Measurements from ENCODE around the gene BRPF3. TPM values are rescaled to one million over a fixed set of nuclear protein-coding genes. Genes with fewer than 3 reads are reported as not detected.

The BRPF3 gene
- total and polyA plus RNA-seq, 7 donors: 15.3 to 47.2 (median 21.0) TPM

GRCh38 chr6:36207155-36207554 is 10.6 kb downstream of the BRPF3 start:
- no peak overlapping the region for H3K27ac ChIP-seq
- WGBS, 3 donors: 91 to 93% (median 93%) methylated on average over 7 to 8 of the region's 8 CpGs
- no peaks in the 10 kb centered on the region for H3K27me3 ChIP-seq (ENCODE audit: insufficient read depth in 3 of 3, low read length in 2 of 3)
- TF ChIP-seq, protein P1, sequence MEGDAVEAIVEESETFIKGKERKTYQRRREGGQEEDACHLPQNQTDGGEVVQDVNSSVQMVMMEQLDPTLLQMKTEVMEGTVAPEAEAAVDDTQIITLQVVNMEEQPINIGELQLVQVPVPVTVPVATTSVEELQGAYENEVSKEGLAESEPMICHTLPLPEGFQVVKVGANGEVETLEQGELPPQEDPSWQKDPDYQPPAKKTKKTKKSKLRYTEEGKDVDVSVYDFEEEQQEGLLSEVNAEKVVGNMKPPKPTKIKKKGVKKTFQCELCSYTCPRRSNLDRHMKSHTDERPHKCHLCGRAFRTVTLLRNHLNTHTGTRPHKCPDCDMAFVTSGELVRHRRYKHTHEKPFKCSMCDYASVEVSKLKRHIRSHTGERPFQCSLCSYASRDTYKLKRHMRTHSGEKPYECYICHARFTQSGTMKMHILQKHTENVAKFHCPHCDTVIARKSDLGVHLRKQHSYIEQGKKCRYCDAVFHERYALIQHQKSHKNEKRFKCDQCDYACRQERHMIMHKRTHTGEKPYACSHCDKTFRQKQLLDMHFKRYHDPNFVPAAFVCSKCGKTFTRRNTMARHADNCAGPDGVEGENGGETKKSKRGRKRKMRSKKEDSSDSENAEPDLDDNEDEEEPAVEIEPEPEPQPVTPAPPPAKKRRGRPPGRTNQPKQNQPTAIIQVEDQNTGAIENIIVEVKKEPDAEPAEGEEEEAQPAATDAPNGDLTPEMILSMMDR (IDR thresholded peaks at IDR 0.05): no peak
- no peak overlapping the region for H3K4me3 ChIP-seq
- ATAC-seq (no peak), DNase-seq (no peak)
- no peaks in the 10 kb centered on the region for H3K9me3 ChIP-seq
- peaks cover 22 to 100% of the 10 kb centered on the region in 2 donors for H3K36me3 ChIP-seq (ENCODE audit: insufficient read depth in 1 of 2, low read depth in 1 of 2)
- intact Hi-C loops (cut with DNase I): no loop called here
- no peaks in the 10 kb centered on the region for H3K4me1 ChIP-seq

DNA sequence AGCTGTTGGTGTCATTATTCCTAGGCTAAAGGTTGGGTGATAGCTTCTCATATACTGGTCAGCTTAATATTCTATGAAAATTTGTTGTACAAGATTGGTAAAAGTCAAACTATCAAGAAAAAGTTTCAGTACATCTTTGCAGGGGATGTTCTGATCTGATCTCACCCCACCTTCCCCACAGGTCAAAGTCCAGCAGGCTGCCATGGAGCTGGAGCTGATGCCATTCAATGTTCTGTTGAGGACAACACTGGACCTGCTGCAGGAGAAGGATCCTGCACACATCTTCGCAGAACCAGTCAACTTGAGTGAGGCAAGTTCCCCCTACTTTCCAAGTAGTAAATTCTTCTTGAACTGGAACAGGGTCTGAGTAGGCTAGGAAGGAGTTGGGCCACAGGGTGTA is 13.1 kb downstream of the BRPF3 start:
- TF ChIP-seq, protein P1 (IDR thresholded peaks at IDR 0.05): no peak

GRCh38 chr6:36210182-36210581 is 13.6 kb downstream of the BRPF3 start:
- DNase-seq (no peak), ATAC-seq (no peak)
- WGBS, 3 donors: 94 to 96% (median 94%) methylated on average over 14 of the region's 14 CpGs
- TF ChIP-seq, protein P1 (IDR thresholded peaks at IDR 0.05): no peak
- Histone ChIP-seq H3K4me1 (no peaks in the 10 kb centered on the region), H3K27me3 (ENCODE audit: insufficient read depth in 3 of 3, low read length in 2 of 3) (no peaks in the 10 kb centered on the region), H3K4me3 (no peak overlapping the region), H3K36me3 (ENCODE audit: insufficient read depth in 1 of 2, low read depth in 1 of 2) (peaks cover 25 to 97% of the 10 kb centered on the region in 2 donors), H3K9me3 (no peaks in the 10 kb centered on the region), H3K27ac (no peak overlapping the region)
- intact Hi-C loops (cut with DNase I): no loop called here

More for the DNA sequence above, 13.1 kb downstream of the BRPF3 start:
- H3K36me3 ChIP-seq (ENCODE audit: insufficient read depth in 1 of 2, low read depth in 1 of 2): peaks cover 25 to 97% of the 10 kb centered on the region in 2 donors
- intact Hi-C loops (cut with DNase I): no loop called here
- H3K27ac ChIP-seq: no peak overlapping the region
- WGBS, 3 donors: 98 to 100% (median 100%) methylated on average over 1 of the region's 1 CpG
- no peak for DNase-seq
- no peaks in the 10 kb centered on the region for H3K27me3 ChIP-seq (ENCODE audit: insufficient read depth in 3 of 3, low read length in 2 of 3)
- no peaks in the 10 kb centered on the region for H3K9me3 ChIP-seq
- no peak overlapping the region for H3K4me3 ChIP-seq
- ATAC-seq: no peak
- H3K4me1 ChIP-seq: no peaks in the 10 kb centered on the region

DNA sequence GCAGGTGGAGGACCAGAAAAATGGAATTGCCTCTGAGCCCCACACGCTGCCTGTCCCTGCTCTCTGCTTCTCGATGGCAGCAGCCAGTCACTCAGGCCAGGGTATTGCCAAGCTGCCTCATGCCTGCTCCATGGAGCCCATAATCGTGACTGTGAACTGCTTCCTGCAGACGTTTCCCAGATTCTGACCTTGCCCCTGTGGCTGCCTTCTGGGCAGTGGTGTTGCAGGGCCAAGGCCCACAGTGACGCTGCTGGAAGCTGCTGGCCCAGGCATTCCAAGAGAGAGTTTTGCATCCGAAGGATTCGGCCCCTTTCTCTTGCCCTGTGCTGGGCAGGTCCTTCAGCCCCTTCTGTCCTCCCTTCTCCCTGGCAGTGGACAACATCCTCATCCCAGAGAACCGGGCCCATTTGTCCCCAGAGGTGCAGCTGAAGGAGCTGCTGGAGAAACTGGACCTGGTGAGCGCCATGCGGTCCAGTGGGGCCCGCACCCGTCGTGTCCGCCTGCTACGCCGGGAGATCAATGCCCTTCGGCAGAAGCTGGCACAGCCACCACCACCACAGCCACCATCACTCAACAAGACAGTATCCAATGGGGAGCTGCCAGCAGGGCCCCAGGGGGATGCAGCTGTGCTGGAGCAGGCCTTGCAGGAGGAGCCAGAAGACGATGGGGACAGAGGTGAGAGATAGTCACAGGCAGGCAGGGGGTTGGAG is 14.5 kb downstream of the BRPF3 start:
- Histone ChIP-seq H3K9me3 (no peaks in the 10 kb centered on the region), H3K36me3 (ENCODE audit: insufficient read depth in 1 of 2, low read depth in 1 of 2) (peaks cover 22 to 97% of the 10 kb centered on the region in 2 donors), H3K4me3 (no peak overlapping the region), H3K4me1 (no peaks in the 10 kb centered on the region), H3K27ac (no peak overlapping the region), H3K27me3 (ENCODE audit: insufficient read depth in 3 of 3, low read length in 2 of 3) (no peaks in the 10 kb centered on the region)
- intact Hi-C loops (cut with DNase I): no loop called here
- WGBS, 3 donors: 86 to 87% (median 87%) methylated on average over 18 of the region's 18 CpGs
- ATAC-seq (no peak), DNase-seq (no peak)
- TF ChIP-seq, protein P1 (IDR thresholded peaks at IDR 0.05): no peak

GRCh38 chr6:36216559-36216958 is 20.0 kb downstream of the BRPF3 start:
- peaks cover 7 to 92% of the 10 kb centered on the region in 2 donors for H3K36me3 ChIP-seq (ENCODE audit: insufficient read depth in 1 of 2, low read depth in 1 of 2)
- DNase-seq: no peak
- ATAC-seq: no peak
- H3K27me3 ChIP-seq (ENCODE audit: insufficient read depth in 3 of 3, low read length in 2 of 3): no peaks in the 10 kb centered on the region
- TF ChIP-seq, protein P1 (IDR thresholded peaks at IDR 0.05): no peak
- intact Hi-C loops (cut with DNase I): no loop called here
- no peak overlapping the region for H3K4me3 ChIP-seq
- H3K27ac ChIP-seq: no peak overlapping the region
- H3K4me1 ChIP-seq: no peaks in the 10 kb centered on the region
- WGBS, 3 donors: 75 to 88% (median 81%) methylated on average over 2 of the region's 2 CpGs
- H3K9me3 ChIP-seq: no peaks in the 10 kb centered on the region
